Mesothelial cell of epicardium (in vitro differentiated cells): Measurements from ENCODE around the gene TLX2. TPM values are rescaled to one million over a fixed set of nuclear protein-coding genes. Genes with fewer than 3 reads are reported as not detected.

Source experiments
- DNase-seq, 2 experiments: peaks; one replicate each; pipeline ENCODE4 v3.0.0; 2021; ENCODE audit warnings: low spot score in 2 of 2; ENCODE audit not compliant: unreplicated experiment in 2 of 2
- H3K27ac Mint-ChIP-seq: 2 replicates; pipeline ENCODE4 v1.8.0; 2021; ENCODE audit warnings: mixed read lengths
- H3K27me3 Mint-ChIP-seq: 2 replicates; pipeline ENCODE4 v1.8.0; 2021; ENCODE audit warnings: low read depth, mixed read lengths
- H3K36me3 Mint-ChIP-seq: 2 replicates; pipeline ENCODE4 v1.8.0; 2021; ENCODE audit warnings: mixed read lengths
- H3K4me1 Mint-ChIP-seq: 2 replicates; pipeline ENCODE4 v1.8.0; 2021; ENCODE audit warnings: mixed read lengths
- H3K4me3 Mint-ChIP-seq: 2 replicates; pipeline ENCODE4 v1.8.0; 2021; ENCODE audit warnings: mild to moderate bottlenecking, moderate library complexity, mixed read lengths
- H3K9me3 Mint-ChIP-seq: 2 replicates; pipeline ENCODE4 v1.8.0; 2021; ENCODE audit warnings: mixed read lengths
- CTCF ChIP-seq: fragments of 200-600 bp; sonication (generic); IDR thresholded peaks from one replicate; pipeline ENCODE4 v1.5.0; 2021; ENCODE audit warnings: antibody characterized with exemption; ENCODE audit not compliant: unreplicated experiment
- total RNA-seq: library from RNA; stranded (reverse); gene quantifications from 3 replicates; pipeline ENCODE4 v1.2.1, GENCODE V29; 2021

Gene TLX2
- total RNA-seq, 1 donor from 2014 or later: not detected

DNA sequence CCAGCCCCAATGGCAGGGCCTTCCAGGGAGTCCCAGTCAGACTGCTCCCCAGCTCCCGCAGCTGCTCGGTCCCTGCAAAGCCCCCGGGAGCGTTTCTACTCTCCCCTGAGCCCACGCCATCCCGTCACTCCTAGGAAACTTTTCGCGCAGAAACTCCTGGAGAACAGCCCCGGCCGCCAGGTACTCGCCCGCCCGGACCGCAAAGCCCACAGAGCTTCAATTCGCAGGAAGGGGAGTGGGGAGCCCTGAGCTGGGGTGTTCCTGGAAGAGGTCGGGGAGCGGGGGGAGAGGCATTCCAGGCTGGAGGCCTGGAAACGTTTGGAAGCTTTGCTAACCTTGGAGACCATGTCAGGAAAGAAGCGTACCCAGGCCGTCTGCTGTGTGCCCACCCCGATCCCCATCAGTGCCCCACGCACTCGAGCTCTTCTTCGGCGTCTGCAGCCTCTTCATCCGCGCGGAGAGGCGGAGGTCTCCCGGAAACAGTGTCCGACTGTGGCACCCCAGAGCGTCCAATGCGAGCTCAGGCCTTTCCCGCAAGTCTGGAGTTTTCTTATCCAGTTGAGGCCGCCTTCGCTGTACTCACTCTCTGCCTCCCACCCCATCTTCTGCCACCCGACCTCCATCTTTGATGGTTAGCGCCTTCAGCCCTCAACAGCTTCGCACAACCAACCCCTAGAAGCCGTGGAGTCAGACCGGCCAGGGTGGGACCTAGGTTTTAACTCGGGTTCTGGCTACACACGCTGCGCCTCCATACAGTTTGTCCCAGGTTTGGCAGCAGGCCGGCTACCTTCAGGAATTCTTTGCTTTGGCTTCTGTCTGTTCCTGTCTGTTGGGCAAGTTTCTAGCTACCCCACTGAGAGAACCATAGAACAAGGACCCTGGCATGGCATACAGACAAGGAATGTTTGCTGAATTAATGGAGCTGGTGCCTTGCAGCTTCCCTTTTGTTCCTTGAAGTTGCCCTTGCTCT lies 10.5 kb upstream of the TLX2 start:
- Mint-ChIP-seq H3K36me3 (peaks cover 16% of the 10 kb centered on the region), H3K27ac (no peak overlapping the region), H3K9me3 (no peaks in the 10 kb centered on the region), H3K4me1 (peaks cover 54% of the 10 kb centered on the region), H3K27me3 (peaks cover 70% of the 10 kb centered on the region), H3K4me3 (peak overlapping the region; percentile 68)
- no peak for DNase-seq
- TF ChIP-seq CTCF: no peak

DNA sequence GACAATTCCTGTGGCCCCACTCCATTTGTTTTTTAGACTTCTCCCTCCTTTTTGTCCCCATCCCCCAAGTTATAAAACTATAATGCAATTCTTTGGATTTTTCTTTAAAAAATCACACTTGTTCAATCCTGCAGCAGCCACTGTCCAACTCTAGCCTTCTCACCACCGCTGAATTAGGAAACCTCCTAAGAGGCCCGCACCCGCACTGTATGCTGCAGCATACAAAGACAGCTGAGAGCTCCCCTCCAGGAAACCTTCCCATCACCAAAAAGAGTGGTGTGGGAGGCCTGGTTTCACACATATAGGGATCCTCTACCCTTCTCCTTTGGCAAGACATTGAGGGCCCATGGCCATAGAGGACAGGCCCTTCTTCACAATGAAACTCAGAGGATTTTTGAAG lies 9.7 kb upstream of the TLX2 start:
- TF ChIP-seq CTCF: no peak
- H3K27me3 Mint-ChIP-seq: peaks cover 64% of the 10 kb centered on the region
- peaks cover 49% of the 10 kb centered on the region for H3K4me1 Mint-ChIP-seq
- no peak overlapping the region for H3K27ac Mint-ChIP-seq
- H3K9me3 Mint-ChIP-seq: no peaks in the 10 kb centered on the region
- H3K36me3 Mint-ChIP-seq: peaks cover 16% of the 10 kb centered on the region
- peak overlapping the region; percentile 68 for H3K4me3 Mint-ChIP-seq
- DNase-seq: no peak

DNA sequence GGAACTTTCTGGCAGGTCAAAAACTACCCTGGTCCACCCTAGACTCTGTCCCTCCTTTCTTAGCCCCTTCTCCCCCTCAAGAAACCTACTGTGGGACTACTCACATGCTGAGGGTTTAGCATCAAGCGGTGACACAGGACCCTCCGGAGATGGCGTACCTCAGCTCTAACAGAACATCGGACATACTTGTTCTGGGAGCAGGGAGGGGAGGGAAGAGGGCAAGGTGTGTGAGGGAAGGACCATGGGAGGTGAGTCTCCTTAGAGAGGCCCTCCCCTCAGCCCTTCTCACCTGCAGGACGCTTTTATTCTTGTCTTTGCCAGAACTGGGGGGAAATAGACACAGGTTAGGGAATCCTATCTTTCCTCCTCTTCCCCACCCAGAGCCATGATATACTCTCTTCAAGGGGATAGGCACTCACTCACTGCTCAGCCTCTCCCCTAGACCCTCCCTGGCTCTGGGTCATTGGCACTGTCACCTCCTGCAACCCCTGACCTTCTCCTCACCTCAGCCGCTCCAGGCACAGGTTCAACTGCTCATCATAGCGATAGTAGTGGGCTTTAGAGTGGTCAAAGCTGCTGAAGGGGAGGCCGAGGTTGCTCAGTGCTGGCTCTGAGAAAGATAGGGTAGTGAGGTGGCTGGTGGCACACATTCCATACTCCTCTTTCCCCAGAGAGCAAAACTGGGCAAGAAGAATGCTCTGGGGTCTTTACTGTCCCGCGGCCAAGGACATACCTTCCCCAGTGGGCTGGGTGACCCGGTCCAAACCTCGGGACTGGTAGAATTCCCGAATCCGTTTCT lies 8.6 kb upstream of the TLX2 start:
- Mint-ChIP-seq H3K4me3 (peak overlapping the region; percentile 18), H3K27me3 (peaks cover 64% of the 10 kb centered on the region), H3K4me1 (peaks cover 44% of the 10 kb centered on the region), H3K36me3 (peaks cover 16% of the 10 kb centered on the region), H3K27ac (no peak overlapping the region), H3K9me3 (no peaks in the 10 kb centered on the region)
- no peak for DNase-seq
- no peak for TF ChIP-seq CTCF

DNA sequence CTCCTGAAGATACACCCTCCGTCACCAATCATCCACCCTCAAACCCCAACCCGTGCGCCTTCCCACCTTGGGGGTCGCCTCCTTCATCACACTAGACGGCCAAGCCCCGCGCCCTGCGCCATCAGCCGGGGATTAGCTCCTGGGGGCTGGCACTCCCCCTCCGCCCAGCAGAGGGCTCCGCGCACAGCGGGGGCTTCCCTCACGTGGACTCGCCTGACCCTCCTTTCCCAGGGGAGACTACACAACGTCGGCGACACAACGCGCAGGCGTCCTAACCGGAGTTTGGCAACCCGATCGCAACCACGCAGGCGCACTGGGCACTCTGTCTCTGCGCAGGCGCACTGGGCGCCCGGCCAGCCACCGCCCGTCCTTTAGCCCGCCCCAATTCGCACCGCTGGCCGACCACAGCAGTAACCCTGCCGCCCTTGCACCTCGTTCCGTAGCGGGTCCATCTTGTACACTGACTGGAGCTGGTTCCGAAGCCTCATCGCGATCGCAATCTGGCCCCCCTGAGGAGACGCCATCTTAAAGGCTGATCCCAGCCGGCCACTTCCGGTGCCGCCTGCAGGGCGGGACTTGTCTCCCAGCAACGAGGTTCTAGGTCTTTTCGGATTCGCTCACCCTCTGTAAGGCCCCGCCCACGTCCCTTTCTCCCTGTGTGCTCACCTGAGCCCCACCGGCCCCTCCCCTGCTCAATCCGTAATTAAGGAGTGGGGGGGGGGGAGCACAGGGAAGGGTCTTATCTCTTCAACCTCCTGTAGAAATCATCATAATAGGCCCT lies 6.9 kb upstream of the TLX2 start, which contains the start of gene PCGF1:
Gene PCGF1 (minus strand): TSS at position 551 of the 781 bp plus-strand sequence. CDS start 27 bp downstream, at position 524.
- Mint-ChIP-seq H3K36me3 (peaks cover 16% of the 10 kb centered on the region), H3K9me3 (no peaks in the 10 kb centered on the region), H3K4me1 (peaks cover 35% of the 10 kb centered on the region), H3K4me3 (peak within 1 kb of the TSS; percentile 96), H3K27ac (peak within 1 kb of the TSS; percentile 99), H3K27me3 (peaks cover 63% of the 10 kb centered on the region)
- peak; percentile 95 to 98 for DNase-seq
- TF ChIP-seq CTCF: peak; percentile 35

- peak overlapping the region; percentile 99 for H3K27ac Mint-ChIP-seq
- no peak for TF ChIP-seq CTCF
- H3K4me1 Mint-ChIP-seq: peaks cover 29% of the 10 kb centered on the region
- H3K36me3 Mint-ChIP-seq: peaks cover 16% of the 10 kb centered on the region
- H3K4me3 Mint-ChIP-seq: peak overlapping the region; percentile 96
- peak in 1 of 2 experiments; percentile 66 for DNase-seq
- peaks cover 63% of the 10 kb centered on the region for H3K27me3 Mint-ChIP-seq
- H3K9me3 Mint-ChIP-seq: no peaks in the 10 kb centered on the region
These were observed 6.2 kb upstream of the TLX2 start for GRCh38 chr2:74507926-74508520.
